Iris pigment epithelial cell (primary cell): ENCODE data around the gene IGFL4.

ENCODE experiments used
- DNase-seq: peaks from one replicate; pipeline ENCODE4 v3.0.0-alpha.2; 2011; ENCODE audit warnings: low read depth

IGFL4 gene

GRCh38 chr19:46040952-46041500, at the start of gene IGFL4:
Gene IGFL4, minus strand, starts transcription at chr19:46041002. Its CDS starts 40 bp downstream, at chr19:46040962.
- DNase-seq = no peak

DNA sequence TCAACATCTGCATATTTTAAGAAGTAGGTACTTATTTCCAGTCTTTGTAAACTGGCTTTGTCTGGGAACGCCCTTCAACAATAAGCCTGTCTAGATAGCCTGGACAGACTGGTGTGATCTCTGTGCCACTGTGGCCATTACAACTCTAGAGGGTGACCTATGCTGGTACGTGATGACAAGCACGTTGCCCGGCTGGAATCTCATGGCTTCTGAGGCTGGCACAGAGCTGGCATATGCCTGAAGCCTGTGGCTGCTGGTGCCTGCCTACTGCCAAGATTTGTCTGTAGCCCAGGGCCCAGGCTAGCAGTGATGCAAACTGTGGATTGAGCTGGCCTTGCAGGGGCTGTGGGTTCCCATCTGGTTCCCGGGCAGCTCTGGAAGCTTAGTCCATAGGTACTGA, 49.6 kb upstream of the IGFL4 start:
- no peak for DNase-seq

GRCh38 chr19:46089432-46089831, 48.6 kb upstream of the IGFL4 start:
- DNase-seq = no peak

GRCh38 chr19:46088101-46088500, 47.3 kb upstream of the IGFL4 start:
- DNase-seq = no peak

GRCh38 chr19:46085888-46086287, 45.1 kb upstream of the IGFL4 start:
- DNase-seq = no peak

- DNase-seq = peak; percentile 46
Observed at GRCh38 chr19:46082728-46083050, 41.9 kb upstream of the IGFL4 start.

GRCh38 chr19:46081928-46082727, 41.3 kb upstream of the IGFL4 start:
- DNase-seq = peak; percentile 69

DNA sequence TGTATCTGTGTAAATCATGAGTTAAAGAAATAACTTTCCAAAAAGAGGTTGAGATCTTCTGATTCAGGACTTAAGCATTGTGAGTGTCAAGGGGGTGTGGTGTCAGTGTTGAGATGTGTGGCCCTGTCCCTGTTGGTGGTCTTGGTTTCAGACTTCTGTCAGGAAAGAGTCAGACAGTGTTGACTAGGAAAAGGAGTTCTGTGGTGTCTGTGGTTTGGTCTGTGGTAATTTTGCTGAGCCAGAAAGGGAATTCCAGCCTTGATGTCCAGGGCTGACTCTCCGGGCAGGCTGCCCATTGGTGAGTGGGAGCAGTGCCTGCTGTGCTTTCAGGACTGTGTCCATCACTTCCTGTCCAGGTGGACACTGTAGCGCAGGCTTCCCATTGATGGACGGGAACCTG, 39.8 kb upstream of the IGFL4 start:
- DNase-seq = peak; percentile 92

- no peak for DNase-seq
Observed at GRCh38 chr19:46079576-46079975, 38.8 kb upstream of the IGFL4 start.

- peak; percentile 62 for DNase-seq
Observed at GRCh38 chr19:46078573-46079332, 38.0 kb upstream of the IGFL4 start.

GRCh38 chr19:46077815-46078167, 37.0 kb upstream of the IGFL4 start:
- DNase-seq = no peak

GRCh38 chr19:46076951-46077814, 36.4 kb upstream of the IGFL4 start:
- peak; percentile 79 for DNase-seq

DNA sequence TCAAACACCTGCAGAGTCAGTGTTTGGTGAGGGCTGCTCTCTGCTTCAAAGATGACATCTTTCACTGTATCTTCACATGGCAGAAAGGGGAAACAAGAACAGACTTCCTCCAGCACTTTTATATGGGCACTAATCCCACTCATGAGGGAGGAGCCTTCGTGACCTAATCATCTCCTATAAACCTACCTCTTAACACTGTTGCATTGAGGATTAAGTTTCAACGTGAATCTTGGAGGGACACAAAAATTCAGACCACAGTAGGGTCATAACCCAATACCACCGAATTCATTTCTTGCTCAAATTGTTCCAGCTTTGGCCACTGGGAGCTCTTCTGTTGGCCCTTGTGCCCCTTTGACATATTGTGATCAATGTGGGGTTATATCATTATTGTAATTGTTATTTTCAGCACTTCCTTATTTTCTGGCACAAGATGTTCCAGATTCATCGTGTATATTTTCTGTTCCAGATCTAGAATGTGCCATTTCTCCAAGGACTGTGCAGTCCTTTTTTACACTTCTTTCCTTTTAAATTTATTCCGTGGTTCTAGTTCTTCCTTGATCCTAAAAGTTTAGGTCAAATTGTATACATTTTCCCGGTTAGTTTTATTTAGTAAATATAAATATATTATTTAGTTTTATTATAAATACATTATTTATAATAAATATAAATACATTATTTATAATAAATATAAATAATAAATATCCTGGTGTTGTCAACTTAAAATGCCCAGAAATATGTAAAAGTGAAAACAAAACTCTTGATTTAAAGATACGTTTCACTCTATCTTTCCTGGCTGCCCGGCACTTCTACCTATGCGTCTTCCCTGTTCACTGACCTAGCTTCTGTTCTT, 35.5 kb upstream of the IGFL4 start:
- no peak for DNase-seq

DNA sequence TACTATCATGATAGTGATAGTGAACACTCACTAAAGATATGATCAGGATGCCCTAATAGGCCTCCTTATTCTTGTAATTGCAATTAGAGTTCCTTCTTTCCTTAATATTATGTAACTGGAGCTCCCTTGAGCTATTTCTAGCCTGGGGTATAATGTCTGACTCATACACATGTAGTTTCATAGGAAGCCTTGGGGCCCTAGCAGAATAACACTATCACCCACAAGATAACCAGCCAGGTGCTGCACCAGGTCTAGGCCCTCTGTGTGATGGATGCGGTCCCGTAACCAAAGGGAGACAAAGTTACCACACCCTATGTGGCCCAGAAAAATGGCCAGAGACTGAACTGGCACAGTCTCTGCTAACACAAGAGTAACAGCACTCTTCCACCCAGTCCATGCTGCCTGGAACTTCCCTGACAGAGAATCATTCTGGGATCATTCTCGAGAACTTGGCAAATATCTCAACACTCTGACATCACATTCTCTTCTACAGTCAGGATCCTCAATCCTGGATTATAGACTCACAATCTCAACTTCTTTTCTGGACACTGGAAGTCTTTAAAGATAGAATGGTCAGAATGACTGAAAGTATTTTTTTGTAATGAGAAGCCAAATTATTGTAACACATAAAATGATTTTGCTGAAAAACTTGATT, 32.6 kb upstream of the IGFL4 start:
- peak; percentile 36 for DNase-seq

GRCh38 chr19:46069806-46070341, 29.1 kb upstream of the IGFL4 start:
- DNase-seq = peak; percentile 89

GRCh38 chr19:46068345-46069258, 27.8 kb upstream of the IGFL4 start:
- peak; percentile 90 for DNase-seq

DNA sequence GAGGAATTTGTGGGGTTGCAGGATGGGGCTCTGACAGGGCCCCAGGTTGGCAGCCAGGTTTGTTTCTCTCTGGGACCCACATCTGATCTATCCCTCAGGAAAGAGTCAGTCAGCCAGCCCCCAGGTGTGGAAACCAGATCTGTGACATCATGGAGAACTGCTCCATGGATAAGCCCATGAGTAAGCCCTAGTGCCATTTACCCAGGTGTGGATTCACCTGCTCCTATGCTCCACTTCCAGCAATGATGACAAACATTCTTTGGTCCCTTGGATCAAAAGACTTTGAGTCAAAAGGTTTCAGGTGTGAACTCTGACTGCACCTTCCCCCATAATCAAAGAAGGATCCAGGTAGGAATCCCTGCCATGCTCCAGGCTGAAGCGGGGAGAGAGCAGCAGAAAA, 26.9 kb upstream of the IGFL4 start:
- DNase-seq = no peak

- no peak for DNase-seq
Observed at GRCh38 chr19:46066471-46066870, 25.7 kb upstream of the IGFL4 start.

DNA sequence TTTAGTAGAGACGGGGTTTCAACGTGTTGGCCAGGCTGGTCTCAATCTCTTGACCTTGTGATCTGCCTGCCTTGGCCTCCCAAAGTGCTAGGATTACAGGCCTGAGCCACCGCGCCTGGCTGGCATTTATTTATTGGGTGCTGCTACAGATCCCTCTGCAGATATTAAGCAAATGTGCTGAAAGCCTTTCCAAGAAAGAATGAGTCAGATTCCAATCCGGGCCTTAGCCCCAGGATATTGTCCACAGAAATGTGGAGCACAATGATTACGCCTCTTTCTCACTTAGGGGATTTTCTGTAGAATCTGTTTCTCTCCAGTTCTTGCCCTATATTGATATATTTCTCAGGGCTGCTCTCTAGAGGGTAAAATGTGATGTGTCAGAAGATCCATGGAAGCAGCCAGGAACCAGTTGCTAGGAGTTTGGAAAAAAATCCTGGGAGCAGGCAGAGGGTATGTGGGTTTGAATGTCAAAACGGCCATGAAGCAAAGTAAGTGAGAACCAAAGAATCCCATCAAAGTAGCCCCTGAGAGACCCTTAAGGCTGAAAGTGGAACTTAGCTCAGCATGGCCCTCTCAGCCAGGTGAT, 24.8 kb upstream of the IGFL4 start:
- DNase-seq = peak; percentile 36
